ENCODE data around the gene FILIP1. TPM values are rescaled to one million over a fixed set of nuclear protein-coding genes. Genes with fewer than 3 reads are reported as not detected.

Gene FILIP1
- total RNA-seq, 2 experiments from 2014 or later = not detected

- H3K9me3 Mint-ChIP-seq = no peaks in the 10 kb centered on the region
- CTCF ChIA-PET = interaction anchor here (0.7 kb wide), 1 partner anchor 78 kb away, joined by 3 read pairs; no protein-coding TSS in a partner anchor
- no peak overlapping the region for H3K27ac Mint-ChIP-seq
- H3K4me1 Mint-ChIP-seq (ENCODE audit: low read depth) = no peaks in the 10 kb centered on the region
- DNase-seq = no peak
- H3K27me3 Mint-ChIP-seq (ENCODE audit: low read depth) = no peaks in the 10 kb centered on the region
- intact Hi-C loops (cut with micrococcal nuclease) = no loop called here
- H3K36me3 Mint-ChIP-seq (ENCODE audit: low read depth) = no peaks in the 10 kb centered on the region
- H3K4me3 Mint-ChIP-seq = no peak overlapping the region
These were observed 117.1 kb downstream of the FILIP1 start for GRCh38 chr6:75376347-75377024.

DNA sequence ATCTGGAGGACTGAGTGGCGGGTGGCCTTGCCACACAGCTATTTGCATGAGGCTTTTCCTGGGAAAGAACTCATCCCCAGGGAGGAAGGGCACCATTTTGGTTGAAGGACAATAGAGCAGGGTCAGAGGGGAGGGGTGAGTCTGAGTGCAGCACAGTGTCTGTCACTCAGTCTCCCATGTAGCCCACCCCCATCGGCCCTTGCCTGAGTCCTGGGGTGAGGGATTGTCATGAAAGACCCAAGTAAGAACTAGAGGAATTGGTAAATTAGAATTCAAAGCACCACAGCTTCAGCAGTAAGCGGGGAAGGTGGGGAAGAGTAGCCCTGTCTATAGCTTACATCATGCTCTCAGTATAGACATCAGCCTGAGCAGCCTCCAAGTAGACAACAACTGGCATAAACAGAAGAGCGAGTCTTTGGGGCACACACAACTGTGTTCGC, 118.6 kb downstream of the FILIP1 start:
- no peak overlapping the region for H3K27ac Mint-ChIP-seq
- intact Hi-C loops (cut with micrococcal nuclease) = no loop called here
- no peaks in the 10 kb centered on the region for H3K27me3 Mint-ChIP-seq (ENCODE audit: low read depth)
- CTCF ChIA-PET = interaction anchor here (1.2 kb wide), 1 partner anchor 41 kb away, joined by 3 read pairs; no protein-coding TSS in a partner anchor
- no peaks in the 10 kb centered on the region for H3K36me3 Mint-ChIP-seq (ENCODE audit: low read depth)
- H3K4me3 Mint-ChIP-seq = no peak overlapping the region
- H3K9me3 Mint-ChIP-seq = no peaks in the 10 kb centered on the region
- no peak for DNase-seq
- no peaks in the 10 kb centered on the region for H3K4me1 Mint-ChIP-seq (ENCODE audit: low read depth)

DNA sequence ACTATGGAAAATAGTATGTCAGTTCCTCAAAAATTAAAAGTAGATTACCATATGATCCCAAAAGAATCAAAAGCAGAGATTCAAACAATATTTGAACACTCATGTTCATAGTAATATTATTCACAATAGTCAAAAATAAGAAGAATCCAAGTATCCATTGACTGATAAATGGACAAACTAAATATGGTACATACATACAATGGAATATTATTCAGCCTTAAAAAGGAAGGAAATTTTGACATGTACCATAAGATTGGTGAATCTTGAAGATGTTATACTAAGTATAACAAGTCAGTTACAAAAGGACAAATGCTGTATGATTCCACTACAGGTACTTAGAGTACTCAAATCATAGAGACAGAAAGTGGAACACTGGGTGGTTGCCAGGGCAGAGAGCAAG, 120.7 kb downstream of the FILIP1 start:
- no peak overlapping the region for H3K27ac Mint-ChIP-seq
- no peak overlapping the region for H3K4me3 Mint-ChIP-seq
- no peaks in the 10 kb centered on the region for H3K36me3 Mint-ChIP-seq (ENCODE audit: low read depth)
- no peaks in the 10 kb centered on the region for H3K4me1 Mint-ChIP-seq (ENCODE audit: low read depth)
- CTCF ChIA-PET = no interaction called here
- peaks cover 4% of the 10 kb centered on the region for H3K27me3 Mint-ChIP-seq (ENCODE audit: low read depth)
- H3K9me3 Mint-ChIP-seq = no peaks in the 10 kb centered on the region
- intact Hi-C loops (cut with micrococcal nuclease) = no loop called here
- DNase-seq = no peak

DNA sequence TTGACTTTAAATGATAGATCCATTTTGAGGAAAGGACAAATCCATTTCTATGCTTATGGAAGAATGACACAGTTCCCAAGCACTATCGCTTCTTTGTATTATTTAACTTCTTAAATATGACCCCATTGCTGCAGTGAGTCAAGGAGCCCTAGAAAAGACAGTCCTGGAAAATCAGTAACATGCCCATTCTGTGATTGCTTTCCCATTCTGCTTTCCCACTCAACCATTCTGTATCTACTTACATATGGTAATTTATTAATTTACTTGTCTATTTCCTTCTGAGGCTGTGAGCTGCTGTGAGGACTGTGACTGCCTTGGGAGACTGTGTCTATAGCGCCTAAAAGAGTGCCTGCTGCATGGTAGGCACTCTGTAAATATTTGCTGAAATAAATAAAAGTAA, 123.6 kb downstream of the FILIP1 start:
- CTCF ChIA-PET = no interaction called here
- H3K27ac Mint-ChIP-seq = no peak overlapping the region
- intact Hi-C loops (cut with micrococcal nuclease) = no loop called here
- H3K4me3 Mint-ChIP-seq = no peak overlapping the region
- no peaks in the 10 kb centered on the region for H3K36me3 Mint-ChIP-seq (ENCODE audit: low read depth)
- H3K27me3 Mint-ChIP-seq (ENCODE audit: low read depth) = peaks cover 5% of the 10 kb centered on the region
- H3K4me1 Mint-ChIP-seq (ENCODE audit: low read depth) = no peaks in the 10 kb centered on the region
- no peak for DNase-seq
- H3K9me3 Mint-ChIP-seq = no peaks in the 10 kb centered on the region

- CTCF ChIA-PET = interaction anchor here (0.5 to 1.5 kb wide), 3 partner anchors 12 to 1130 kb away, joined by 3 read pairs; no protein-coding TSS in a partner anchor
These were observed 124.7 kb downstream of the FILIP1 start for GRCh38 chr6:75368864-75369402.

DNA sequence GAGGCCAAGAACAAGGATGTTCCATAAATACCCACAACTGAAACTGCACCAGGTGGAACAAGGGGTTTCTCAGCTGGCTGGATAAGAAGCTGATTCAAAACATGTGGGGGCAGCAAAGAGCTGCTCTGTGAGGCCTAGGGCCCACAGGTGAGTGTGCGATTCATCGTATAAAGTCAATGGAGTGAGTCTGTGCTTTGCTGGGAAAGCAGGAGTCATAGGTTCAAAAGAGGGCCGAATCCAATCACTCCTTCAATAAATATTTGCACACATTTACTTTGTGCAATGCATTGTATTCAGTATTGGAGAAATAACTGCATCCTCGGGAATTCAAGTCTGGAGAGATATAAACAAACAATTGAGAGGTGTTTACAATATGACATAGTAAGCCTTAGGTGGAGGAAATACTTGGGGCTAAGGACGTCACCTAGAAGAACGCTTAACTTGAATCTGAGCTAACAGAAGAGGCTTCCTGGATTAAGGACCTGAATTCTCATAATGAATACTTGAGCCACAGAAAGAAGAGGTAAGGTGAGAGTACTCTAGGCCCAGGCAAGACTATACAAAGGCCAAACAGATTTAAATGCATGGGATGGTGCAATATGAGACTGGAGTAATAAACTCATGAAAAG, 125.3 kb downstream of the FILIP1 start:
- intact Hi-C loops (cut with micrococcal nuclease) = loop anchor here (5.0 kb wide), 1 partner anchor 159 kb away; no protein-coding TSS in a partner anchor
- peak; percentile 19 for DNase-seq
- Mint-ChIP-seq H3K27ac (no peak overlapping the region), H3K4me3 (no peak overlapping the region), H3K36me3 (ENCODE audit: low read depth) (no peaks in the 10 kb centered on the region), H3K4me1 (ENCODE audit: low read depth) (no peaks in the 10 kb centered on the region), H3K9me3 (no peaks in the 10 kb centered on the region), H3K27me3 (ENCODE audit: low read depth) (peaks cover 5% of the 10 kb centered on the region)
- CTCF ChIA-PET = interaction anchor here (0.8 to 1.5 kb wide), 2 partner anchors 12 to 195 kb away, joined by 3 read pairs; no protein-coding TSS in a partner anchor

More at GRCh38 chr6:75368864-75369402, 124.7 kb downstream of the FILIP1 start:
- Mint-ChIP-seq H3K27ac (no peak overlapping the region), H3K9me3 (no peaks in the 10 kb centered on the region), H3K27me3 (ENCODE audit: low read depth) (peaks cover 5% of the 10 kb centered on the region), H3K36me3 (ENCODE audit: low read depth) (no peaks in the 10 kb centered on the region), H3K4me3 (no peak overlapping the region), H3K4me1 (ENCODE audit: low read depth) (no peaks in the 10 kb centered on the region)
- intact Hi-C loops (cut with micrococcal nuclease) = loop anchor here (5.0 kb wide), 1 partner anchor 158 kb away; no protein-coding TSS in a partner anchor
- no peak for DNase-seq

- H3K27ac Mint-ChIP-seq = no peak overlapping the region
These were observed 130.3 kb downstream of the FILIP1 start for GRCh38 chr6:75363304-75363703.

DNA sequence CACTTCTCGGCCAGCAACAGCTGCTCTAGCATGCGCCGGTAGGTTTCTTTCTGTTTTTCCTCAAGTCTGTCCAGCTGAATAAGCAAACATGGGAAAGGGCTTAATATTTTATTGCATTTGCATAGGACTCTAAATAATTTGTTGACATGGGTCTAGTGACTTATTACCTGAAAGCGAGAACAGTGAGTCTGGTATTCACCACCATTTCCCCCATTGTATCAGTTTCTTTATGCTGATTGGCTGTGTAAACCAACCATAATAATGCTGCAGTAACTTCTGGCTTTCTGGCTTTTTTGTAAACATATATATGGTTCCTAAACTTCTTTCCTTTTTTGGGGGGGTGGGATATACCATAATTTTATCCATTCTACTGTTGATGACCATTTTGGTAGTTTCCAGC, 140.0 kb downstream of the FILIP1 start:
- H3K4me1 Mint-ChIP-seq (ENCODE audit: low read depth) = peaks cover 6% of the 10 kb centered on the region
- H3K36me3 Mint-ChIP-seq (ENCODE audit: low read depth) = no peaks in the 10 kb centered on the region
- CTCF ChIA-PET = interaction anchor here (1.3 kb wide), 1 partner anchor 56 kb away, joined by 3 read pairs; no protein-coding TSS in a partner anchor
- peaks cover 32% of the 10 kb centered on the region for H3K27me3 Mint-ChIP-seq (ENCODE audit: low read depth)
- DNase-seq = no peak
- H3K27ac Mint-ChIP-seq = no peak overlapping the region
- H3K9me3 Mint-ChIP-seq = no peaks in the 10 kb centered on the region
- H3K4me3 Mint-ChIP-seq = no peak overlapping the region
- intact Hi-C loops (cut with micrococcal nuclease) = no loop called here

More at GRCh38 chr6:75363304-75363703, 130.3 kb downstream of the FILIP1 start:
- Mint-ChIP-seq H3K4me1 (ENCODE audit: low read depth) (no peaks in the 10 kb centered on the region), H3K4me3 (no peak overlapping the region), H3K9me3 (no peaks in the 10 kb centered on the region), H3K36me3 (ENCODE audit: low read depth) (no peaks in the 10 kb centered on the region), H3K27me3 (ENCODE audit: low read depth) (peaks cover 8% of the 10 kb centered on the region)
- no peak for DNase-seq
- CTCF ChIA-PET = no interaction called here
- intact Hi-C loops (cut with micrococcal nuclease) = no loop called here

DNA sequence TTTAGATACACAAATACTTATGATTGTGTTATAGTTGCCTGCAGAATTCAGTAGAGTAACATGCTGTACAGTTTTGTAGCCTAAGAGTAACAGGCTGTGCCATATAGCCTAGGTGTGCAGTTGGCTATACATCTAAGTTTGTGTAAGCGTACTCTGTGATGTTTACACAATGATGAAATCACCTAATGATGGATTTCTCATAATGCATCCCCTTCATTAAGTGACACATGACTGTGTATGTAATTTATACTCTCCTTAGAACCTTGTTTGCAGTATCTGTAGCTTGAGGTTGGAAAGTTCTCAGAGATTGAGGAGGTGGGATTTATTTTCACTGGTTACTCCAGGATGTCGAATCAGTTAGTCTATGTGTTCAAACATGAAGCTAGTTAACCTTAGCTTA, 142.0 kb downstream of the FILIP1 start:
- Mint-ChIP-seq H3K27me3 (ENCODE audit: low read depth) (peaks cover 41% of the 10 kb centered on the region), H3K4me1 (ENCODE audit: low read depth) (peaks cover 6% of the 10 kb centered on the region), H3K36me3 (ENCODE audit: low read depth) (no peaks in the 10 kb centered on the region), H3K4me3 (no peak overlapping the region), H3K27ac (no peak overlapping the region), H3K9me3 (no peaks in the 10 kb centered on the region)
- CTCF ChIA-PET = no interaction called here
- no peak for DNase-seq
- intact Hi-C loops (cut with micrococcal nuclease) = no loop called here

DNA sequence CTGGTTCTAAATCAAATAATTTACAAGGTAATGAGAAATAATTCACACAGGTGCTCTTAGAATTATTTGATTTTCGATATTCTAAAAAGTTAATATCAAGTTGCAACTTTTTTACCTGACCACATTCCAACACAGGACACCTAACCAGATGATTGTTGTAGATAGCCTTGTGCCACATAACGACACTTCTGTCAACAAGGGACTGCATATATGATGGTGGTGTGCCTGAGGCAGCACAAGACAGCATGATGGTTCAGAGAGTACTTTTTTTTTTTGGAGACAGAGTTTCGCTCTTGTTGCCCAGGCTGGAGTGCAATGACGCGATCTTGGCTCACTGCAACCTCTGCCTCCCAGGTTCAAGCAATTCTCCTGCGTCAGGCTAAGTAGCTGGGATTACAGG, 142.8 kb downstream of the FILIP1 start:
- Mint-ChIP-seq H3K4me1 (ENCODE audit: low read depth) (peaks cover 6% of the 10 kb centered on the region), H3K9me3 (no peaks in the 10 kb centered on the region), H3K27ac (no peak overlapping the region), H3K4me3 (no peak overlapping the region), H3K36me3 (ENCODE audit: low read depth) (no peaks in the 10 kb centered on the region), H3K27me3 (ENCODE audit: low read depth) (peaks cover 40% of the 10 kb centered on the region)
- intact Hi-C loops (cut with micrococcal nuclease) = no loop called here
- CTCF ChIA-PET = no interaction called here
- DNase-seq = no peak

DNA sequence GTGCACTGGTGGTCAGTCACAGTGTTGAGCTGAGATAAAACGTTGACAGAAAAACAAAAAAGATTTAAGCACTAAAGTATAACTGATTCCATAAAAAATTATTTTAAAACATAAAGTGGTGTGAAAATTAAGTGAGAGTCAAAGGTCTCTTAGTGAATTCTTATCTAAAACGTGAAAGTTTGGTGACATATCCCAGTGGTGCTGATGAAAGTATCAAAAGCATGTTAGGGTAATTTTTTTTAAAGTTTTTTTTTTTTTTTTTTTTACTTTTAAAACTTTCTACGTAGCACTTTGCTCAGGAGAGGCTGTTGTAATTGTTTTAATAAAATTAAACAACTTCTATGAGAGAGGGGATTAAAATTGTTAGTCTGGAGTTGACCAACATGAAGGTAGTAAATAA, 143.4 kb downstream of the FILIP1 start:
- peaks cover 6% of the 10 kb centered on the region for H3K4me1 Mint-ChIP-seq (ENCODE audit: low read depth)
- no peak overlapping the region for H3K4me3 Mint-ChIP-seq
- H3K27ac Mint-ChIP-seq = no peak overlapping the region
- peaks cover 38% of the 10 kb centered on the region for H3K27me3 Mint-ChIP-seq (ENCODE audit: low read depth)
- CTCF ChIA-PET = no interaction called here
- H3K9me3 Mint-ChIP-seq = no peaks in the 10 kb centered on the region
- DNase-seq = no peak
- H3K36me3 Mint-ChIP-seq (ENCODE audit: low read depth) = no peaks in the 10 kb centered on the region
- intact Hi-C loops (cut with micrococcal nuclease) = no loop called here

DNA sequence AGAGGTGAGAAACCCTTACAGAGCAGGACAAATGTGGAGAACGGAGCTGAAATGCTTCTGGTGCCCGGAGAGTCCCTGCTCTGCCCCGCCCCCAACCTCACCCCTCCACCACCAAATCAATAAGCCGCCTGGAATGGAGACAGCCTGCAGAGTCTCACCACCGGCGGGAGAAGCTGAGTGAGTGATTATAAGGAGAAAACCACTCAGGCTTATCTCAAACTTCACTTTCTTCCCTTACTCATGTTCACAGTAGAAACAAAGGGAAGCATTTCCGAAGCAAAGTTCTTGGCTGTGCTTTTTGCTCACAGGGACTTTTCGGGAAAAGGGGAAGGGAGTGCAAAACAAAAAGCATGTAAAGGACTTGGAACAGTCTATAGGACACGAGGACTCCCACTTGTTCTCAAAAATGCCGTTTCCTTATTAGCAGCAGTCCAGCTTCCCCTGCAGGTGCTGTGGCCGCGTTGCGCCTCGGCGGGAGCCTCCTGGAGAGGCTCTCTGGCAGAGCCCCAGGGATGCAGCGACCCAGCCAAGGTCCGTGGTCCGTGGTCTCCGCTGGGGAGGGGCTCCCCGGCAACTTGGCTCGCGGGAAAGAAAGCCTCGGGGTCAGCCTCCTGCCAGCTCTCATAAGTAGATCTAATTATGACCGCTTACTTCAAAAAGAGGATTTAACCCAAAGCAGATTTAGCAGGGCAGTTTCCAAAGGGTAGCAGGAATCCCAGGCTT, 144.2 kb downstream of the FILIP1 start:
- Mint-ChIP-seq H3K9me3 (no peaks in the 10 kb centered on the region), H3K4me3 (no peak overlapping the region), H3K27me3 (ENCODE audit: low read depth) (peaks cover 38% of the 10 kb centered on the region)

More for the DNA sequence above, 144.2 kb downstream of the FILIP1 start:
- CTCF ChIA-PET = no interaction called here
- intact Hi-C loops (cut with micrococcal nuclease) = no loop called here
- no peak for DNase-seq
- H3K27ac Mint-ChIP-seq = no peak overlapping the region
- H3K4me1 Mint-ChIP-seq (ENCODE audit: low read depth) = peaks cover 6% of the 10 kb centered on the region
- no peaks in the 10 kb centered on the region for H3K36me3 Mint-ChIP-seq (ENCODE audit: low read depth)

Measured in activated naive CD4-positive, alpha-beta T cell treated with anti-CD3 and anti-CD28 coated beads for 36 hours (primary cell).